ENCODE results near the gene MEIS2. TPM values are rescaled to one million over a fixed set of nuclear protein-coding genes. Genes with fewer than 3 reads are reported as not detected.

Gene MEIS2
- total RNA-seq, 1 experiment from 2014 or later, result 23.1 TPM

DNA sequence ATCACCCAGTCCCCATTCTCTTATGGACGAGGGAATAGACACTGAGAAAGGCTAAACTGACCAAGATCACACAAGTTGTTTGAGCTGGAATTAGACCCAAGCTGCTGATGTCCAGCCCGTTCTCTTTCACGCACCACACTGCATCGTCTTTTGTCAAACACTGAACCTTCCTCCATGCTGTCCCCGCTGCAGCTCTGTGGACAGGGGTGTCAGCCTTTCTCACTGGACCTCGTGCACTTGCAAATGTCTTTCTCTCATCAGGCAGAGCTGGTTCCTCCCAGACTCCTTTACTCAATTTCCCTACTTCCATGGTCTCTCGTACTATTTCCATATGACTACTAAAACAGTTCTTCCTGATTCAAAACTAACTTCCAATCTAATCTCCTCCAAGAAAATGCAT is 161.6 kb downstream of the MEIS2 start:
- Mint-ChIP-seq H3K27me3 (ENCODE audit: unreplicated experiment) (no peaks in the 10 kb centered on the region), H3K4me1 (ENCODE audit: low read depth, unreplicated experiment) (no peaks in the 10 kb centered on the region), H3K27ac (ENCODE audit: unreplicated experiment) (no peak overlapping the region), H3K9me3 (ENCODE audit: low read depth, unreplicated experiment) (no peaks in the 10 kb centered on the region), H3K36me3 (ENCODE audit: insufficient read depth, unreplicated experiment) (no peaks in the 10 kb centered on the region), H3K4me3 (ENCODE audit: low read depth, unreplicated experiment) (no peak overlapping the region)
- intact Hi-C loops (cut with micrococcal nuclease; ENCODE audit: unreplicated experiment), result no loop called here
- no TSS peak for BruUV-seq (replicated peaks)
- TF ChIP-seq, protein P1, sequence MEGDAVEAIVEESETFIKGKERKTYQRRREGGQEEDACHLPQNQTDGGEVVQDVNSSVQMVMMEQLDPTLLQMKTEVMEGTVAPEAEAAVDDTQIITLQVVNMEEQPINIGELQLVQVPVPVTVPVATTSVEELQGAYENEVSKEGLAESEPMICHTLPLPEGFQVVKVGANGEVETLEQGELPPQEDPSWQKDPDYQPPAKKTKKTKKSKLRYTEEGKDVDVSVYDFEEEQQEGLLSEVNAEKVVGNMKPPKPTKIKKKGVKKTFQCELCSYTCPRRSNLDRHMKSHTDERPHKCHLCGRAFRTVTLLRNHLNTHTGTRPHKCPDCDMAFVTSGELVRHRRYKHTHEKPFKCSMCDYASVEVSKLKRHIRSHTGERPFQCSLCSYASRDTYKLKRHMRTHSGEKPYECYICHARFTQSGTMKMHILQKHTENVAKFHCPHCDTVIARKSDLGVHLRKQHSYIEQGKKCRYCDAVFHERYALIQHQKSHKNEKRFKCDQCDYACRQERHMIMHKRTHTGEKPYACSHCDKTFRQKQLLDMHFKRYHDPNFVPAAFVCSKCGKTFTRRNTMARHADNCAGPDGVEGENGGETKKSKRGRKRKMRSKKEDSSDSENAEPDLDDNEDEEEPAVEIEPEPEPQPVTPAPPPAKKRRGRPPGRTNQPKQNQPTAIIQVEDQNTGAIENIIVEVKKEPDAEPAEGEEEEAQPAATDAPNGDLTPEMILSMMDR (IDR thresholded peaks at IDR 0.05; ENCODE audit: unreplicated experiment), result no peak
- CTCF ChIA-PET, result no interaction called here
- DNase-seq, result no peak

DNA sequence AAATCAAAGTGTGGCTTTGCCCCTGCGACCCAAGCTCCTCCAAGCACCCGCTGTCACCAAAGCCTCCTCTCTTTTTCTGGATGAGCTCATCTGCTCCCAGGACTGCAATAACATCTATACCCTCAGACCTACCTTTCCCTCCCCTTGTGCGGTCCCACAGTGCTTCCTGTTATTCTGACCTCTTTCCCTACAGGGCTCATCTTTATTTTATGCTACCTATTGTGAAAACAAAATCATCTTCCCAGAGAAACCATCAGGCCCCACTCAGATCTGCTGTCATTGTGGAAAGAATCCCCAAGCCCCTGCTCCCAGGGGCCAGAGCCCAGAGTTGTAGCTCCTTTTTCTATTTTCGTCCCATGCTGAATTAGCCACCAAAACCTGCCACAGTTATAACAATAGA is 162.2 kb downstream of the MEIS2 start:
- intact Hi-C loops (cut with micrococcal nuclease; ENCODE audit: unreplicated experiment), result no loop called here
- no peak overlapping the region for H3K4me3 Mint-ChIP-seq (ENCODE audit: low read depth, unreplicated experiment)
- TF ChIP-seq, protein P1 (IDR thresholded peaks at IDR 0.05; ENCODE audit: unreplicated experiment), result no peak
- no peak for DNase-seq
- CTCF ChIA-PET, result no interaction called here
- BruUV-seq (replicated peaks), result no TSS peak
- H3K36me3 Mint-ChIP-seq (ENCODE audit: insufficient read depth, unreplicated experiment), result no peaks in the 10 kb centered on the region
- no peaks in the 10 kb centered on the region for H3K4me1 Mint-ChIP-seq (ENCODE audit: low read depth, unreplicated experiment)
- H3K27ac Mint-ChIP-seq (ENCODE audit: unreplicated experiment), result no peak overlapping the region
- H3K9me3 Mint-ChIP-seq (ENCODE audit: low read depth, unreplicated experiment), result no peaks in the 10 kb centered on the region
- no peaks in the 10 kb centered on the region for H3K27me3 Mint-ChIP-seq (ENCODE audit: unreplicated experiment)

DNA sequence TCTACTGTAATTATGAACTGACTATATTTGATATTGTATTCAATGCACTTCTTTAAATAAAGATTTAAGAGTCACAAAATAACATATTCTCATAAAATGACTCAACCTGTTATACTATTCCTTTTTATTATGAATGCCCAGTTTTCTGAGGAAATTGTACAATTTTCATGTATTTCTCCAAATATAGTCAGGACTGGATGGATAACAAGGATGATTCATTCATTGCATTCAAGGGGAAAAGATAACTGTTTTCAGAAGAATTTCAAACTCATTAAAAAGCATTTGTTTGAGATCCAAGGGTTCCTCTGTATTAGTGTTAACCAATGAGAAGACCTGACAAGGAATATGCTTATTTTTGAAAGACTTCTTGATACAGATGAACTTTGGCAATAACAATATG is 163.7 kb downstream of the MEIS2 start:
- CTCF ChIA-PET, result no interaction called here
- no peaks in the 10 kb centered on the region for H3K36me3 Mint-ChIP-seq (ENCODE audit: insufficient read depth, unreplicated experiment)
- H3K4me1 Mint-ChIP-seq (ENCODE audit: low read depth, unreplicated experiment), result no peaks in the 10 kb centered on the region
- no peak overlapping the region for H3K4me3 Mint-ChIP-seq (ENCODE audit: low read depth, unreplicated experiment)
- DNase-seq, result no peak
- BruUV-seq (replicated peaks), result no TSS peak
- TF ChIP-seq, protein P1 (IDR thresholded peaks at IDR 0.05; ENCODE audit: unreplicated experiment), result no peak
- no peak overlapping the region for H3K27ac Mint-ChIP-seq (ENCODE audit: unreplicated experiment)
- H3K27me3 Mint-ChIP-seq (ENCODE audit: unreplicated experiment), result no peaks in the 10 kb centered on the region
- no peaks in the 10 kb centered on the region for H3K9me3 Mint-ChIP-seq (ENCODE audit: low read depth, unreplicated experiment)
- intact Hi-C loops (cut with micrococcal nuclease; ENCODE audit: unreplicated experiment), result no loop called here

DNA sequence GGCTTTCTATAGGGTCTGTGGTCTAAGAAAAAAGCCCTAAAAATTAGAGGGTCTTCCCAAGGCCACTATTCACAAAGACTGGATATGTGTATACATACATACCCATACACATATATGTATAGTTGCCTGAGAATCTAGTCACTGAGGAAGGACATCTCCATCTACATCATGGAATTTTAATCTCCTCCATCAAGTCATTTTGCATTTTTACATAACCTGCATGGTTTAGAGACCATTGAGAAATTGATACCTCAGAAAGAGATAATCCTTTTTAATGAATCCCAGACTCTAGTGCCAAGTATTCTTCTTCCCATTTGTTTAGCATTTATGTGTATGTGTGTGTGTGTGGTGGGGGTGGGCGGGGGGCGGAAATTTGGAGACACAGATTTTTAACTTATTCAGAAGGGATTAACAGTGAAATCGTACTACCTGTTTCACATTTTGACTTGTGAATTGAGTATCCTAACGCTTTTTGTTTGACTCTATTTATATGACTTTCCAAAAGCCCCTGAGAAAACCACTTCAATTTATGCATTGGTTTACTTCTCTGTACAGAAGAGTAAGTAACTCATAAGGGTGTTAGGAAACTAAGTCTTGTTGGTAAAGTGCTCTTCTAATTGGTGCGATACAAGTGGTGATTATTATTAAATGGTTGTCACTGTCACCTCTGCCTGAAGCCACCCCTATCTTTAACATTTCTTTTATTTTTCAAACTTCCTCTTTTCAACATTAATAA is 166.9 kb downstream of the MEIS2 start:
- H3K9me3 Mint-ChIP-seq (ENCODE audit: low read depth, unreplicated experiment), result no peaks in the 10 kb centered on the region

More for the DNA sequence above, 166.9 kb downstream of the MEIS2 start:
- H3K27ac Mint-ChIP-seq (ENCODE audit: unreplicated experiment), result no peak overlapping the region
- CTCF ChIA-PET, result no interaction called here
- H3K4me1 Mint-ChIP-seq (ENCODE audit: low read depth, unreplicated experiment), result no peaks in the 10 kb centered on the region
- intact Hi-C loops (cut with micrococcal nuclease; ENCODE audit: unreplicated experiment), result no loop called here
- no peaks in the 10 kb centered on the region for H3K27me3 Mint-ChIP-seq (ENCODE audit: unreplicated experiment)
- no TSS peak for BruUV-seq (replicated peaks)
- H3K36me3 Mint-ChIP-seq (ENCODE audit: insufficient read depth, unreplicated experiment), result no peaks in the 10 kb centered on the region
- no peak overlapping the region for H3K4me3 Mint-ChIP-seq (ENCODE audit: low read depth, unreplicated experiment)
- TF ChIP-seq, protein P1 (IDR thresholded peaks at IDR 0.05; ENCODE audit: unreplicated experiment), result no peak
- DNase-seq, result no peak

All from Calu3 (cell line).